Naive thymus-derived CD8-positive, alpha-beta T cell (primary cell): ENCODE results near the gene RPS5. TPM values are rescaled to one million over a fixed set of nuclear protein-coding genes. Genes with fewer than 3 reads are reported as not detected.

Experiments
- ATAC-seq, 2 donors: fragments of 150-1000 bp; cut with Tn5 transposase in 1 of 2; sonication (Bioruptor Pico), chemical (Tn5 transposase) in 1 of 2; 1 replicate in 1 of 2; 2 replicates in 1 of 2; pipeline ENCODE4 v1.10.0; 2021; ENCODE audit warnings: mild to moderate bottlenecking in 2 of 2, moderate library complexity in 2 of 2
- POLR2A ChIA-PET: fragments of 350-600 bp; sonication (Branson Sonifier 250); formaldehyde crosslinking; loops from one replicate; lab custom pipeline; 2021; ENCODE audit warnings: antibody characterized with exemption; lab: Charles Lee
- DNase-seq, 10 donors: peaks; one replicate each; pipeline versions ENCODE4 v3.0.0 to v3.0.0-alpha.2; 2020 to 2022
- H3K27ac Mint-ChIP-seq, 10 donors: one replicate each; pipeline ENCODE4 v1.8.0; 2020 to 2022; ENCODE audit warnings: mild to moderate bottlenecking in 10 of 10, mixed read lengths in 10 of 10, moderate library complexity in 4 of 10, inconsistent platforms in 1 of 10
- H3K27me3 Mint-ChIP-seq, 5 donors: one replicate each; pipeline ENCODE4 v1.8.0; 2021 to 2022; ENCODE audit warnings: mixed read lengths in 5 of 5
- H3K36me3 Mint-ChIP-seq, 3 donors: one replicate each; pipeline ENCODE4 v1.8.0; 2020 to 2022; ENCODE audit warnings: mixed read lengths in 3 of 3, mild to moderate bottlenecking in 2 of 3, inconsistent platforms in 1 of 3
- H3K4me1 Mint-ChIP-seq, 4 donors: one replicate each; pipeline ENCODE4 v1.8.0; 2021 to 2022; ENCODE audit warnings: mixed read lengths in 4 of 4
- H3K4me3 Mint-ChIP-seq, 10 donors: one replicate each; pipeline ENCODE4 v1.8.0; 2020 to 2022; ENCODE audit warnings: mild to moderate bottlenecking in 10 of 10, mixed read lengths in 10 of 10, moderate library complexity in 6 of 10, inconsistent platforms in 1 of 10
- H3K9me3 Mint-ChIP-seq, 9 donors: one replicate each; pipeline ENCODE4 v1.8.0; 2020 to 2022; ENCODE audit warnings: mixed read lengths in 9 of 9, mild to moderate bottlenecking in 3 of 9, inconsistent platforms in 1 of 9, moderate library complexity in 1 of 9
- polyA plus RNA-seq, 3 donors: library from polyadenylated mRNA; unstranded; fragments of 300-500 nt; fragmentation: Illumina TruSeq; gene quantifications; one replicate each; pipeline ENCODE4 v1.2.3, GENCODE V29; 2021
- total RNA-seq, 8 experiments: library from RNA in 2 of 8; stranded (reverse) in 2 of 8; gene quantifications; one replicate each; pipeline ENCODE4 v1.2.3 and lab custom pipeline; 2021 to 2026

The RPS5 gene
- total and polyA plus RNA-seq, 5 experiments from 2014 or later = 1,656 to 2,106 (median 1,899) TPM

DNA sequence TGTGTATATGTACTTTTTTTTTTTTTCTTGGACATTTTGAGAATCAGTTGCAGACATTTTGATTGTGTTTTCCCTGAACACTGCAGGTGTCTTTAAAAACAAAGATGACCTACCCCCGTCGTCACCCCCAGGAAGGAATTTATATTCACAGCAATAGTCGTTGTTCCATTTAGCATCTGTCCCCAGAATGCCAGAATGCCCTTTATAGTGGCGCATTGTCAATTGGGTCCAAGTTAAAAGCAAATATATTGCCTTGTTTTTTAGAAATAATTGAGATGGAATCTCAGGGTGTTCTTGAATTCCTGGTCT is 6.6 kb downstream of the RPS5 start:
- H3K36me3 Mint-ChIP-seq = peaks cover 0 to 58% (median 21%) of the 10 kb centered on the region in 3 donors
- H3K4me3 Mint-ChIP-seq = no peak overlapping the region

GRCh38 chr19:58394821-58395219 is 7.8 kb downstream of the RPS5 start:
- ATAC-seq (no peak), DNase-seq (no peak)
- Mint-ChIP-seq H3K36me3 (peaks cover 0 to 49% (median 14%) of the 10 kb centered on the region in 3 donors), H3K27ac (peak overlapping the region in 1 of 10 donors; percentile 1), H3K27me3 (peaks cover 0 to 23% (median 8%) of the 10 kb centered on the region in 5 donors), H3K4me1 (peaks cover 15 to 22% (median 20%) of the 10 kb centered on the region in 4 donors), H3K4me3 (no peak overlapping the region), H3K9me3 (no peaks in the 10 kb centered on the region)
- POLR2A ChIA-PET = interaction anchor here (0.6 kb wide), 1 partner anchor 9 kb away, joined by 7 read pairs; no protein-coding TSS in a partner anchor

More for the DNA sequence above, 6.6 kb downstream of the RPS5 start:
- POLR2A ChIA-PET = no interaction called here
- H3K27me3 Mint-ChIP-seq = peaks cover 0 to 23% (median 8%) of the 10 kb centered on the region in 5 donors
- no peak overlapping the region for H3K27ac Mint-ChIP-seq
- ATAC-seq = no peak
- no peak for DNase-seq
- H3K4me1 Mint-ChIP-seq = peaks cover 15 to 29% (median 25%) of the 10 kb centered on the region in 4 donors
- no peaks in the 10 kb centered on the region for H3K9me3 Mint-ChIP-seq

GRCh38 chr19:58395220-58395978 is 8.3 kb downstream of the RPS5 start, which contains the start of gene RNF225:
Gene RNF225 (plus strand): TSS chr19:58395656. CDS start chr19:58396090, 434 bp downstream.
- Mint-ChIP-seq H3K9me3 (no peaks in the 10 kb centered on the region), H3K4me1 (peaks cover 17 to 22% (median 21%) of the 10 kb centered on the region in 4 donors), H3K27me3 (peaks cover 0 to 23% (median 8%) of the 10 kb centered on the region in 5 donors), H3K4me3 (peak within 1 kb of the TSS in 1 of 10 donors; percentile 27), H3K27ac (peak within 1 kb of the TSS in 3 of 10 donors; percentile 1 to 46 (median 31)), H3K36me3 (peaks cover 0 to 45% (median 14%) of the 10 kb centered on the region in 3 donors)
- DNase-seq = no peak
- ATAC-seq = peak in 1 of 2 donors; percentile 24
- POLR2A ChIA-PET = interaction anchor here (0.6 to 1.4 kb wide), 2 partner anchors 8 kb away, joined by 4 to 7 read pairs; partner anchors contain the start of gene RPS5

DNA sequence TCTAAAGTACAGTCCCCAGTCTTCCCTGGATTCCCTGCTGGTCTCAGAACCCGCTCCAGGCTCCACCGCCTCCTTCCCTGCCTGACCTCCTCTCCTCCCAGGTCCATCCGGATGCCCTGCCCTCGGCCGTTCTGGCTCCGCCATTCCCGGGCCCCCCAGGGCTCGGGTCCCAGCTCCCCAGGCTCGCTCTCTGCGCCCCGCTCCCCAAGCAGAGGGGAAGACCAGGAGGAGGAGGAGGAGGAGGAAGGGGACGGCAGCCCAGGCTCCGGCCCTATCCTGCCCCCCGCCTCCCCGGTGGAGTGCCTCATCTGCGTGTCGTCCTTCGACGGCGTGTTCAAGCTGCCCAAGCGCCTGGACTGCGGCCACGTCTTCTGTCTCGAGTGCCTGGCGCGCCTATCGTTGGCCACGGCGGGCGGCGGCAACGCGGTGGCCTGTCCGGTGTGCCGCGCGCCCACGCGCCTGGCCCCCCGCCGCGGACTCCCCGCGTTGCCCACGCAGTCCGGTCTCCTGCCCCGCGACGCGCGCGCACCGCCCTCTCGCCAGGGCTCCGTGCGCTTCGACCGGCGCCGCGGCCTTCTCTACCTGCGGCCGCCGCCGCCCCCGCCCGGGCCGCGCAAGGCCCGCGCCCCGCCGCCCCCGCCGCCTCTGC is 9.0 kb downstream of the RPS5 start:
- Mint-ChIP-seq H3K4me1 (peaks cover 20 to 22% (median 21%) of the 10 kb centered on the region in 4 donors), H3K9me3 (no peaks in the 10 kb centered on the region), H3K36me3 (peaks cover 0 to 38% (median 12%) of the 10 kb centered on the region in 3 donors), H3K4me3 (peak overlapping the region in 1 of 10 donors; percentile 27), H3K27ac (peak overlapping the region in 1 of 10 donors; percentile 31), H3K27me3 (peaks cover 0 to 24% (median 8%) of the 10 kb centered on the region in 5 donors)
- POLR2A ChIA-PET = interaction anchor here (1.4 kb wide), 1 partner anchor 9 kb away, joined by 4 read pairs; the partner anchor contains the start of gene RPS5
- no peak for ATAC-seq
- DNase-seq = no peak

DNA sequence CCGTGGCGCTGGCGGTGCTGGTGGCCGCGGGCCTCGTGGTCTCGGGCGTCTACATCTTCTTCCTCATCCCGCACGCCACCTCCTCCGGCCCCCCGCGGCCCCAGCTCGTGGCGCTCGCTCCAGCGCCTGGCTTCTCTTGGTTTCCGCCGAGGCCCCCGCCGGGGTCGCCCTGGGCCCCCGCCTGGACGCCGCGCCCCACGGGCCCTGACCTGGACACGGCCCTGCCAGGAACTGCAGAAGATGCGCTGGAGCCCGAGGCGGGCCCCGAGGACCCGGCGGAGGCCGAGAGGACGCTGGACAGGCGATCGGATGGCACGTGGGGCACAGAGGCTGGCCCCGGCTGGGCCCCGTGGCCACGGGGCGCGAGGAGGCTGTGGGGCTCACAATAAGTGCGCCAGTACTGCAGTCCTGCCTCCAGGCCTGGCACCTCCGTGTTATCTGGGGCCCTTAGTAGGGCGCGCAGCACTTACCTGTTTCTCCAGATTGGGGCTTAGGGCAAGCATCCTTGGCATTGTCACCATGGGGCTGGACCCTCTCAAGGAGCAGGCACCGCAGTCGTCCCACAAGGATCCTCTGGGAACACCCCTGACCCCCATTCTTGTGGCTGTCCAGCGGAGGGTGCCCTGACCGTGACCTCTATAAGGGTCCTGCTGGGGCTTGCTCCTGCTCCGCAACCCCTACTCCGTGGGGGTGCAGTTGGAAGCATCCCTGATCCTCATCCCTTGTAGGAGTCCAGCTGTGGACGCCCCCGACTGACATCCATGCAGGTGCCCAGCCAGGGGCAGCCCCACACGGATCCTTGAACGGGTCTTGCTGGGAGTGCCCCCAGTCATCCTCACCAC is 9.8 kb downstream of the RPS5 start:
- no peaks in the 10 kb centered on the region for H3K9me3 Mint-ChIP-seq
- peaks cover 0 to 27% (median 8%) of the 10 kb centered on the region in 5 donors for H3K27me3 Mint-ChIP-seq
- H3K4me3 Mint-ChIP-seq = peak overlapping the region in 3 of 10 donors; percentile 14 to 34 (median 27)
- peaks cover 19 to 25% (median 23%) of the 10 kb centered on the region in 4 donors for H3K4me1 Mint-ChIP-seq
- no peak for DNase-seq
- H3K36me3 Mint-ChIP-seq = peaks cover 0 to 30% (median 10%) of the 10 kb centered on the region in 3 donors
- no peak overlapping the region for H3K27ac Mint-ChIP-seq
- POLR2A ChIA-PET = interaction anchor here (1.4 kb wide), 1 partner anchor 9 kb away, joined by 4 read pairs; the partner anchor contains the start of gene RPS5
- ATAC-seq = no peak

DNA sequence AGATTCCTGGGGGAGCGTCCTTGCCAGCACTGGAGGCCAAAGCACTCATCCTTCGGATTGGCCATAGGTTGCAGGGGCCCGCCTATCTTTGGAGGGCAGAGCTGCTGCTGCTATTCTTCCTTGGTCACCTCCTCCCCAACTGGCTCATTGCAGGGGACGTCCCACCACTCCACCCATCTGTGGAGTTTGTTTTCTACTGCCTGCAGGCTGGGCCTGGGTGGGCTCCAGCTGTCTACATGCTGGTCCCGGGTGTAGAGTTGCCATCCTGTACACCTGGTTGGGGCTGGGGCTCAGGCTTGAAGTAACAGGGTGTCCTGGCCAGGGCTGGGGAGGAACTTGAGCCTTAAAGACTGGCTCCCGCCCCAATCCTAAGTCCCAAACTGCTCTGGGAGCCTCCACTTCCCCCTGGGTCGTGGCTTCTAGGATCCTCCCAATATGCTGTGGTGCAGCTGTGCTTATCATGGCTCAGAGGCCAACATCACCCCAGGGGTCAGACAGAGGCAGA is 10.5 kb downstream of the RPS5 start:
- no peak for ATAC-seq
- H3K4me1 Mint-ChIP-seq = peaks cover 18 to 25% (median 22%) of the 10 kb centered on the region in 4 donors
- H3K27me3 Mint-ChIP-seq = peaks cover 0 to 27% (median 8%) of the 10 kb centered on the region in 5 donors
- POLR2A ChIA-PET = no interaction called here
- peak overlapping the region in 1 of 10 donors; percentile 27 for H3K4me3 Mint-ChIP-seq
- peaks cover 0 to 25% (median 9%) of the 10 kb centered on the region in 3 donors for H3K36me3 Mint-ChIP-seq
- no peak overlapping the region for H3K27ac Mint-ChIP-seq
- H3K9me3 Mint-ChIP-seq = no peaks in the 10 kb centered on the region
- DNase-seq = no peak

DNA sequence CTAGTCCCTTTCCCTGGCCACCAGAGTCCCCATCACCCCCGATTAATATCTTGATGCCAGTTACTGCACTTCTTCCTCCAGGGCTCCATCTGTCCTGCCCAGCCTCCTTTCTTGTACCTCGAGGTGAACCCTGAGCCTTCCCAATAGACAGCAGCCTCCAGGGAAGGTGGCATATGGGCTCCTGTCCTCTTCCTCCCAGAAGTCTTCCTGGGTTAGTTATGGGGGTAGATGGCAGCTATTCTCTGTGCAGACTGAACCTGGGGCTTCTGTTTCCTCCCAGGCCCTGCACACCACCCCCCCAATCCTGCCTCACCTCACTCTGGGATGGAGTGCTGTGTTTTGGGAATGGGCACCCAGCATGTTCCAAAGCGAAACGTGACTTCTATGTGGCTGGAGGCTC is 11.0 kb downstream of the RPS5 start:
- H3K27ac Mint-ChIP-seq = peak overlapping the region in 1 of 10 donors; percentile 12
- POLR2A ChIA-PET = no interaction called here
- no peaks in the 10 kb centered on the region for H3K9me3 Mint-ChIP-seq
- no peak overlapping the region for H3K4me3 Mint-ChIP-seq
- H3K4me1 Mint-ChIP-seq = peaks cover 18 to 25% (median 20%) of the 10 kb centered on the region in 4 donors
- ATAC-seq = no peak
- H3K36me3 Mint-ChIP-seq = peaks cover 0 to 20% (median 9%) of the 10 kb centered on the region in 3 donors
- DNase-seq = no peak
- peaks cover 0 to 27% (median 8%) of the 10 kb centered on the region in 5 donors for H3K27me3 Mint-ChIP-seq

GRCh38 chr19:58398545-58398944 is 11.5 kb downstream of the RPS5 start:
- Mint-ChIP-seq H3K27ac (peak overlapping the region in 1 of 10 donors; percentile 44), H3K4me1 (peaks cover 18 to 25% (median 21%) of the 10 kb centered on the region in 4 donors), H3K9me3 (no peaks in the 10 kb centered on the region), H3K4me3 (no peak overlapping the region), H3K27me3 (peaks cover 0 to 27% (median 8%) of the 10 kb centered on the region in 5 donors), H3K36me3 (peaks cover 0 to 17% (median 7%) of the 10 kb centered on the region in 3 donors)
- ATAC-seq (no peak), DNase-seq (no peak)
- POLR2A ChIA-PET = interaction anchor here (5.0 kb wide), 1 partner anchor 11 kb away, joined by 25 read pairs; the partner anchor contains the start of gene RPS5

DNA sequence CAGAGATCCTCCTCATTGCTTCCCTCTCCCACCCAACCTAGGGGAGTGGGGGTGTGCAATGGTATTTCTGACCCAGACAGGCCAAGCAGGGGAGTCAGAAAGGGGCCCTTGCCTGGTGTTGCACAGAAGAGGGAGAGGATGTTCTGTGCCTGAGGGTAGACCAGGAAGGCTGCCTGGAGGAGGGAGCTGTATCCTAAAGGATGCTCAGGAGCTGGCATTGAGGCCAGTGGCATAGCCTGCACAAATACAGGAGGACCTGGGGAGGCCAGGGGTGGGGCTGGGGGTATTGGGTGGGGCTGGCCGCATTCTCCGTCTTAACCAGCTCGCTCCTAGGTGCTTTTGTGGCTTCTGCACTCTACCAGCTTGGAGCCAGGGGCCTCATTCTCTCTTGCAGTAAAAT is 12.8 kb downstream of the RPS5 start:
- no peaks in the 10 kb centered on the region for H3K9me3 Mint-ChIP-seq
- H3K27me3 Mint-ChIP-seq = peaks cover 0 to 27% (median 8%) of the 10 kb centered on the region in 5 donors
- H3K4me3 Mint-ChIP-seq = peak overlapping the region in 7 of 10 donors; percentile 34 to 92 (median 64)
- ATAC-seq (no peak), DNase-seq (no peak)
- peak overlapping the region in 2 of 10 donors; percentile 57 to 60 for H3K27ac Mint-ChIP-seq
- peaks cover 14 to 20% (median 18%) of the 10 kb centered on the region in 4 donors for H3K4me1 Mint-ChIP-seq
- POLR2A ChIA-PET = interaction anchor here (1.3 to 5.0 kb wide), 3 partner anchors 12 to 37 kb away, joined by 4 to 25 read pairs (median 8); partner anchors contain the start of genes RPS5 and ZNF497
- H3K36me3 Mint-ChIP-seq = peaks cover 0 to 3% (median 0%) of the 10 kb centered on the region in 3 donors

DNA sequence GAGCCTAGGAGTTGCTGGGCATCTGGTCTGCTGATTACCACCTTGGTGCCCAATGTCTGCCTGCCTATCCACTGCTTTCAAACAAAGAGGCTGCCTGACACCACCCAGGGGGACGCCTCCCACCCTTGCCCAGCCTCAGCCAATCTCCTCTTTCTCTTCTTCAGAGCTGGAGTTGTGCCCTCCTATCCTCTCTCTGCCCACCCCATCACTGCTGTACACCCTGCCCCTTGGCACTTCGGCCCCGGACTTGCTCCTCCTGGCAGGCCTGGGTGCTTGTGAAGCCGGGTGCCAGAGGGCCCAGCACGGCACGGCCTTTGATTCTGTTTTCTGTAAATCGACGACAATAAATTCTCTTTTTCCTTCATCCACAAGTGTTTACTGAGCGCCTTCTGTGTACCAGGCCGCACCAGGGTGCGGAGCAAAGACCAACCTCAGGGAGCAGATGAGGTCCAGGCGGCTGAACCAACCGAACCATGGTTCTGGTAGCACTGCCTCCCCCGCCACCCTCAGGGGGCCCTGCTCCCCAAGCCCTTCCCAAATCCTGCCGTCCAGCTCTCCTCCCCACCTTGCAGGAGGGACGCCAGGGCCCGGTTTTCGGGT is 13.3 kb downstream of the RPS5 start:
- peak overlapping the region in 4 of 10 donors; percentile 72 to 99 (median 95) for H3K27ac Mint-ChIP-seq

More for the DNA sequence above, 13.3 kb downstream of the RPS5 start:
- Mint-ChIP-seq H3K27me3 (peaks cover 0 to 27% (median 8%) of the 10 kb centered on the region in 5 donors), H3K4me3 (peak overlapping the region; percentile 81 to 97 (median 92)), H3K9me3 (no peaks in the 10 kb centered on the region), H3K36me3 (peaks cover 0 to 2% (median 0%) of the 10 kb centered on the region in 3 donors), H3K4me1 (peaks cover 14 to 20% (median 18%) of the 10 kb centered on the region in 4 donors)
- ATAC-seq (no peak), DNase-seq (no peak)
- POLR2A ChIA-PET = interaction anchor here (1.3 to 5.0 kb wide), 3 partner anchors 13 to 38 kb away, joined by 4 to 25 read pairs (median 8); partner anchors contain the start of genes RPS5 and ZNF497
